Activated effector memory CD4-positive, alpha-beta T cell treated with Interleukin-2 at 50 U/mL for 16 hours (primary cell): ENCODE data around the gene SAMD1.
A peak's percentile ranks its signal among the peaks of the same experiment; 100 is the strongest.
"Not testable (repeated sequence)": the region's sequence is repeated elsewhere in the genome, so short reads cannot be mapped to it uniquely, and the experiment has no call there.

Experiments
- DNase-seq: peaks from one replicate; pipeline ENCODE4 v3.0.0-alpha.2; 2020

The SAMD1 gene

GRCh38 chr19:14059093-14059480, 31.5 kb downstream of the SAMD1 start:
- peak; percentile 13 for DNase-seq

DNA sequence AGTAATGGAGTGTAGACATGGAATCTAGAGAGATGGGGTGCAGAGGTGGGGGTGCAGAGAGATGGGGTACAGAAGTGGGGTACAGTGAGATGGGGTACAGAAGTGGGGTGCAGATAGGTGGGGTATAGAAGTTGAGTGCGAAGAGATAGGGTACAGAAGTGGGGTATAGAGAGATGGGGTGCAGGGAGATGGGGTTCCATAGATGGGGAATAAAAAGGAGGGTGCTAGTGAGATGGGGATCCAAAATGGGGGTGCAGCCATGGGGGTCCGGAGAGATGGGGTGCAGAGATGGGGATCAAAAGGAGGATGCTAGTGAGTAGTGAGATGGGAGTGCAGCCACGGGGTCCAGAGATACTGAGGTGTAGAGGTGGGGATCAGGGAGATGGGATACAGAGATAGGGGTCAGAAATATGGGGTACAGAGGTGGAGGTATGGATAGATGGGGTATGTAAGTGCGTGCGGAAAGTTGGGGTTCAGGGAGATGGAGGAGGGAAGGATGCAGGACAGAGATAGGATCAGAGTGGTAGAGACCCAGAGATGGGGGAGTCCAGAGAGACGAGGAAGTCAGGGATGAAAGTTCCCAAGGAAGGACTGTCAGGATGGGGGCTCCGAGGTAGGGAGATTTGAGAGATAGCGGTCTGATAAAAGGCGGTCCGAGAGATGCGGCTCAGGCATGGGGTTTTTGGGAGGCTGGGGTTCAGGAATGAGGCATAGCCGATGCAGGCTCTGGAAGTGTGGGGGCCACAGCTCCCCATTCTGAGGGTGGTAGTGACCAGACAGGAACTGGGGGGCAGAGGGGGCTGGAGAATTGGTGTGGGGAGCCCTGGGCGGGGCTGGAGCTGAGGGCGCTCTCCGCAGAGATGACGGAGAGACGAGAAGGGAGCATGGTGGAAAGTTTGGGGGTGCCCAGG, 32.1 kb downstream of the SAMD1 start:
- DNase-seq = no peak

DNA sequence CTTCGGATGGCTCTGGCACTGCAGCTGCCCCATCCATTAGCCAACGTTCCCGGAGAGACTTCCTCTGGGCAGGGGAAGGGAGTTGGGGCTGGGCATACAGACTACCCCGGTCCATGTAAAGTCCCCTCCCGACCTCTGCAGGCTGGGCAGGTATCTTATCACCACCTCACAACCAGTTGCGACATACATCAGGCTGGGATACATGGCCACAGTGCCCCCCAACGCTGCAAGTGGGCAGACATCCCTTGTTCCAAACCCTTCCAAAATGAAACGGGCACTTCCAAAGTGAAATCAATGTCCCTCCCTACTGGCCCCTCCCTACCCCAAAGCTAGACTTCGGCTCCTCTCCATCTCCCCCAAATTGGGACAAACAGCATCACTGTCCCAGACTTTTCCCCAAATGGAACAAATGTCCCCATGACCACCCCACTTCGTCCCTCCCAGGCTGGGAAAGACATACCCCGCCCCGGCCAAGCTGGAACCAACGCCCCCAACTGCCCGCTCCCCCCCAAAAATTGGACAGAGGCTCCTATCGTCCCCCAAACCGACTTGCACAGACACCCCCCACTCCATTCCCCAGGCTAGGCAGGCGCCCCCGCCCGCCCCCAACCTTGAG, 33.7 kb downstream of the SAMD1 start:
- DNase-seq = no peak

- no peak for DNase-seq
Observed at GRCh38 chr19:14056069-14056666, 34.4 kb downstream of the SAMD1 start.

DNA sequence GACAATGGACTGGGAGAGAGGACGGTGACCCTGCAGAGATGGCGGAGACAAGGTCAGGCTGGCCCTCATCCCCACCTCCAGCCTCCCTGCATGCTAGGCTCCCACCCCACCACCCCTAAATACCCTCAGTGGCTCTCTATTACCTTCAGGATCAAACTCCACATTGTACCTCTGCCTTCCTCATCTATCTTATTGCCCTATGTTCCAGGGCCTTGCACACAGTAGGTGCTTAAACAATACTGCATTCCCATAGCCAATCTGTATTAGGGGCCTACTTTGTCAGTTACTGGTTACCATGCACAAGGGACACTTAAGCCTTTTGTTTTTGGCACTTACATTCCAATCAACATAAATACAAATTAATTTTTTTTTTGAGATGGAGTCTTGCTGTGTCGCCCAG, 35.2 kb downstream of the SAMD1 start:
- no peak for DNase-seq

GRCh38 chr19:14054721-14055120, 35.8 kb downstream of the SAMD1 start:
- no peak for DNase-seq

GRCh38 chr19:14054099-14054498, 36.5 kb downstream of the SAMD1 start:
- DNase-seq = no peak

DNA sequence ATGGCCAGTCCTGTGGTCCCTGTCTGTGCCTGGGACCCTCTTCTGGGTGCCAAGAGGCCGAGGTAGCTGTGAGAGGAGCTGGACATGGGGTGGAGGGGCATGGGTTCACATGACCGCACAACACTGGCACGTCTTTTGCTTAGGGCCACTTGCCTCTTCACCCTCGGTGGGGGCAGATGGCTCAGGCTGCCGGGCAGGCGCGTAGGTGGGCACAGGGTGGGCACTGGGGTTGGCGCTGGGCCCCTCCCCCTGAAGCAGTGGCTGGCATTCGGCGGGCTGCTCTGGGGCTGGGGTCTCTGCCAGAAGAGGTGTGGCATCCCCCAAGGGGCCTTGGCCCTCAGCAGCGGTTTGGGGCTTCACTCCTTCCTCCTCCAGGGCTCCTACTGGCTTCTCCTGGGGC, 37.1 kb downstream of the SAMD1 start:
- no peak for DNase-seq

GRCh38 chr19:14053032-14053431, 37.5 kb downstream of the SAMD1 start:
- no peak for DNase-seq

DNA sequence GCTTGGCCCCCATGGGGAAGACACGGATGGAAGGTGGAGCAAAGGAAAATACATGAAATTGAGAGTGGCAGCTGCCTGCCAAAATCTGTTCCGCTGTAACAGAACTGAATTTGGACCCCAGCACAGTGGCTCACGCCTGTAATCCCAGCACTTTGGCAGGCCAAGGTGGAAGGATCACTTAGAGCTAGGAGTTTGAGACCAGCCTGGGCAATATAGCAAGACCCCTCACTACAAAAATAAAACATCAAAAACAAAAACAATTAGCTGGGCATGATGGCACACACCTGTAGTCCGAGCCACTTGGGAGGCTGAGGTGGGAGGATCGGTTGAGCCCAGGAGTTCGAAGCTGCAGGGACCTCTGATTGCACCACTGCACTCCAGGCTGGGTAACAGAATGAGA, 38.1 kb downstream of the SAMD1 start:
- no peak for DNase-seq

DNA sequence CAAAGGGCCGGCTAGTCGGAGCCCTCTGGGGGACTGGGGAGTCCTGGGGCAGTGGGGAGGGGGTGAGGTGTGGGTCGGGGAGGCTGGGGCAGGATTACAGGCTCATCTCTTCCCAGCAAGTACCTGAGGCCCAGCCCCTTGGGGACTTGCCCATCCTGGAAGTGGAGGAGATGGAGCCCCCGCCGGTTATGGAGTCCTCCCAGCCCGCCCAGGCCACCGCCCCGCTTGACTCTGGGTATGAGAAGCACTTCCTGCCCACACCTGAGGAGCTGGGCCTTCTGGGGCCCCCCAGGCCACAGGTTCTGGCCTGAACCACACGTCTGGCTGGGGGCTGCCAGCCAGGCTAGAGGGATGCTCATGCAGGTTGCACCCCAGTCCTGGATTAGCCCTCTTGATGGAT, 38.6 kb downstream of the SAMD1 start:
- DNase-seq = no peak

DNA sequence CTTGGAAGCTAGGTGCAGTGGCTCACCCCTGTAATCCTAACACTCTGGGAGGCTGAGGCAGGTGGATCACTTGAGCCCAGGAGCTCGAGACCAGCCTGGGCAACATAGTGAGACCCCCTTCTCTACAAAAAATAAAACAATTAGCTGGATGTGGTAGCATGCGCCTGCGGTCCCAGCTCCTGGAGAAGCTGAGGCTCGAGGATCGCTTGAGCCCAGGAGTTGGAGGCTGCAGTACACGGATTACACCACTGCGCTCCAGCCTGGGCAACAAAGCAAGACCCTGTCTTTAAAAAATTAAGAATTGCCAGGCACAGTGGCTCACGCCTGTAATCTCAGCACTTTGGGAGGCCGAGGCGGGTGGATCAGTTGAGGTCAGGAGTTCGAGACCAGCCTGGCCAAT, 39.6 kb downstream of the SAMD1 start:
- DNase-seq = not testable (repeated sequence)

GRCh38 chr19:14050512-14050911, 40.0 kb downstream of the SAMD1 start:
- no peak for DNase-seq

DNA sequence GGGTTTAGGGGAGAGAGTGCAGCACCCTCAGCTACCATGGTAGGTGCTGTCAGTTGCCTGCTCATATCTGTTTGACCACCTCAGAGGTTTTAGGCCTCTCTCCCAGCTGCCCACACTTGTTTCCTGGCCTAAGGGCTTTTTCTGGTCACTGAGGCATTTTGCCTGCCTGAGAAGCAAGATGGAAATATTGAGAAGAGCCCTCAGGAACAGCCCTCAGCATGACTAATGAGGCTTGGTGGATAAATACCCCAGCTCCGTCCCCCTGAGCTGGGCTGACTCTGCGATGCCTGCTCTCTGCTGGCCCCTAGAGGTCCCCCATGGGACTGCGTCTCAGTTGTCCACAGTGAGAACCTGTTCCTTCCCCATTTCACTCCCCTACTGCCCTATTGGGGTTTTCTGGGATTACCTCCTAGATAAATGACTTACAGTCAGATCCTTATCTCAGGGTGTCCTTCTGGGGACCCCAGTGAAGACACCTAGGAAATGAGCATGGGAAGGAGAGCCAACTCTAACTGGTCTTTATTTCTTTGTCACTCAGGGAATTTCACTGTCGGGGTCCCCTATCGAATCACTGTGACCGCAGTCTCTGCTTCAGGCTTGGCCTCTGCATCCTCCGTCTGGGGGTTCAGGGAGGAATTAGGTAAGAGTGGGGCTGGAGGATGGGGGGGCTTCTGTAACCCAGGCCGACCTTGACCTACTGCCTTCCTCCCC, 42.0 kb downstream of the SAMD1 start:
- DNase-seq = peak; percentile 49

- DNase-seq = not testable (repeated sequence)
Observed at GRCh38 chr19:14047866-14048265, 42.7 kb downstream of the SAMD1 start.

GRCh38 chr19:14042659-14043608, 47.6 kb downstream of the SAMD1 start:
- DNase-seq = not testable (repeated sequence)

DNA sequence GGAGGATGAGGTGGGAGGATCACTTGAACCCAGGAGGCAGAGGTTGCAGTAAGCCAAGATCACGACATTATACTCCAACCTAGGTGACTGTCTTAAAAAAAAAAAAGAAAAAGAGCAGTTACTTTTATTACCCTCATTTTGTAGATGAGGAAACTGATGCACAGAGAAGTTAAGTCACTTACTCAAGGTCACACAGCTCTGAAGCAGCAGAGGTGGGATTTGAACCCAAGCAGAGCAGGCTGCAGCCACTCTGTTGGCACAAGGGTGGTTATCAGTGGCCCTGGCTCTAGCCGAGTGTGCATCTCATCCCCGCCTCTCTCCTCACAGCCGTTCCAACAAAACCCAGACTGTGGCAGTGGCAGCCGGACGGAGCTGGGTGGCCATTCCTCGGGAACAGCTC, 51.4 kb downstream of the SAMD1 start:
- DNase-seq = no peak
